ENCODE results near the gene NACA. TPM values are rescaled to one million over a fixed set of nuclear protein-coding genes. Genes with fewer than 3 reads are reported as not detected.

NACA gene
- total RNA-seq, 2 experiments from 2014 or later, result 793 to 820 TPM

DNA sequence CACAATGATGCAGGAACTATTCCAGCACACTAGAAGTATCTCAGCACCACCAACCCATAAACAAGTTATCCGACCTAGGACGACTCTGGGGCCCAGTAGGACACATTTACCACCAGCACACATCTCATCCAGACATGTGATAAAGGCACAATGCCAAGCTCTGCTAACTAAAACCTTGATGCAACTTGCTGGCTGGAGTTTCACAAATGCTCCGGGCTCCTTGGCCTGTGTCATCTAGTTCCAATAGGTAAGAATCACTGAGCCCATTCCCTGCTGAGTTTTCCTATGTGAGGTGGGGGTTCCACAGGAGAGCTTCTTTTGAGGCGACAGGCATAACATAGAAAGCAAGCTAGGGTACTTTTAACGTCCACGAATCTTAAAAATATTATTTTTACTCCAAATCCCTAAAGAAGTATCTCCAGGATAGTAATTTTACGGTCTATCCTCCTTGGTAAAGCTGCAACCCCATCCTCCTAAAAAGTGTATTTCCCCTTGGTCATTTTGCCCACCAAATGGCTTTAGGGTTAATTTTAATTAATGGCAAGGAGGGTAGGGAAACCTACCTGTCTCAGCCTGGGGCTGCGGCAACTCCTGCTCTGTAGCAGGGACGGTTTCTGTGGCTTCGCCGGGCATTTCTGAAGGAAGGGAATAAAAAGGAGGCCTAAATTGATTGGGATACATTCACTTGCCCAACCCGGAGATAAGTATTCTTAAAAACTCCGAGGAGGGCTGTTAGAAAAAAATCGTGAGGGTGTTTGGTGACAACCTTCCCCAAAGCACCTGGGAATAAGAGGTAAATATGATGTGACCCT is 1.0 kb downstream of the NACA start:
- ATAC-seq (no peak), DNase-seq (peak; percentile 27)
- H3K9me3 Mint-ChIP-seq (ENCODE audit: insufficient read depth), result no peaks in the 10 kb centered on the region
- CTCF ChIA-PET, result interaction anchor here (1.5 to 3.8 kb wide), 3 partner anchors 35 to 88 kb away, joined by 5 to 13 read pairs (median 8); partner anchors contain the start of gene PTGES3
- H3K27me3 Mint-ChIP-seq (ENCODE audit: low read depth), result no peaks in the 10 kb centered on the region
- peaks cover 75% of the 10 kb centered on the region for H3K36me3 Mint-ChIP-seq (ENCODE audit: low read depth)
- H3K4me1 Mint-ChIP-seq (ENCODE audit: low read depth), result peaks cover 60% of the 10 kb centered on the region
- POLR2A ChIA-PET, result interaction anchor here (0.7 to 6.9 kb wide), 3 partner anchors 37 to 277 kb away, joined by 3 to 119 read pairs (median 5); partner anchors contain the start of gene PTGES3
- peak overlapping the region; percentile 97 for H3K27ac Mint-ChIP-seq
- H3K4me3 Mint-ChIP-seq, result peak overlapping the region; percentile 98

DNA sequence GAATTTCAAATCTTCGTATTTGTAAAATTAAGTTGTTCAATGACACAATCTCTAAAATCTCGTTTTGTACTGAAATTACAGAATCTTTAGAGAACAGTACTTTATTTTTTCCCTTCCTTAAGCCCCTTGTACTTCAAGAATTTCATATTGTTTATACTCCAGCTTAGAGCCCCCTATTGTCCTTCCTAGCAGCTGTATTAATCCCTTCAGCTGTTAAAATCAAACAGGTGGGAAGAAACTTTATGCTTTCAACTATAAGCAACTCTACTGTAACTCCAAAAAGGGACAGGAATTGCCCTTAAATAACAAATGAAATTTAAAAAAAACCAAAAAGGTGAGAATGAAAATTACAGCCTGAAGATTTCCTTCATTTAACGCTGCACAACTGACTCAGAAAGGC is 1.7 kb downstream of the NACA start:
- ChIA-PET CTCF (interaction anchor here (1.0 to 3.8 kb wide), 5 partner anchors 34 to 87 kb away, joined by 3 to 13 read pairs (median 5); partner anchors contain the start of gene PTGES3), POLR2A (interaction anchor here (0.8 to 6.9 kb wide), 3 partner anchors 36 to 94 kb away, joined by 3 to 119 read pairs (median 5); partner anchors contain the start of gene PTGES3)
- Mint-ChIP-seq H3K36me3 (ENCODE audit: low read depth) (peaks cover 81% of the 10 kb centered on the region), H3K4me1 (ENCODE audit: low read depth) (peaks cover 66% of the 10 kb centered on the region), H3K9me3 (ENCODE audit: insufficient read depth) (no peaks in the 10 kb centered on the region), H3K27ac (peak overlapping the region; percentile 97), H3K4me3 (peak overlapping the region; percentile 98), H3K27me3 (ENCODE audit: low read depth) (no peaks in the 10 kb centered on the region)
- ATAC-seq (no peak), DNase-seq (no peak)

DNA sequence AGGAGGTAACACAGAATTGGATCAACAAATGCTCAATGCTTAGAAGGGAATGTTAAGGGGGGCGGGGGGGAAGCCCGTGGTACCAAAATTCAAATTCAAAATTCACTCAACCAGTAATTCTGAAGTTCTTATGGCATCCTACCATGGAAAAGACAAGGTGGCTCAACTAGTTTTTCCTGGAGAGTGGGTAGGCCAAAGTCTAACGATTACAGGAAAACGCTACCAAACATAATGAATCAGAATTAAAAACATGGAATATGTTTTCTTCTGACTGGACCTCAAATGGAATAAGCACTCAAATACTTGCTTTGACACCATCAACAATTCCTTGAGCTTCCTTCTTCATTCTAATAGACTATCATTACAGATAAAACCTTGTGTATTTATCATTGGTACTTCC is 2.3 kb downstream of the NACA start:
- no peaks in the 10 kb centered on the region for H3K9me3 Mint-ChIP-seq (ENCODE audit: insufficient read depth)
- peaks cover 66% of the 10 kb centered on the region for H3K4me1 Mint-ChIP-seq (ENCODE audit: low read depth)
- H3K4me3 Mint-ChIP-seq, result peak overlapping the region; percentile 98
- DNase-seq (no peak), ATAC-seq (no peak)
- CTCF ChIA-PET, result interaction anchor here (1.0 to 3.8 kb wide), 5 partner anchors 34 to 87 kb away, joined by 3 to 13 read pairs (median 5); partner anchors contain the start of gene PTGES3
- H3K27ac Mint-ChIP-seq, result peak overlapping the region; percentile 1
- POLR2A ChIA-PET, result interaction anchor here (0.8 to 6.9 kb wide), 2 partner anchors 35 to 86 kb away, joined by 3 to 119 read pairs; partner anchors contain the start of gene PTGES3
- H3K36me3 Mint-ChIP-seq (ENCODE audit: low read depth), result peaks cover 81% of the 10 kb centered on the region
- no peaks in the 10 kb centered on the region for H3K27me3 Mint-ChIP-seq (ENCODE audit: low read depth)

DNA sequence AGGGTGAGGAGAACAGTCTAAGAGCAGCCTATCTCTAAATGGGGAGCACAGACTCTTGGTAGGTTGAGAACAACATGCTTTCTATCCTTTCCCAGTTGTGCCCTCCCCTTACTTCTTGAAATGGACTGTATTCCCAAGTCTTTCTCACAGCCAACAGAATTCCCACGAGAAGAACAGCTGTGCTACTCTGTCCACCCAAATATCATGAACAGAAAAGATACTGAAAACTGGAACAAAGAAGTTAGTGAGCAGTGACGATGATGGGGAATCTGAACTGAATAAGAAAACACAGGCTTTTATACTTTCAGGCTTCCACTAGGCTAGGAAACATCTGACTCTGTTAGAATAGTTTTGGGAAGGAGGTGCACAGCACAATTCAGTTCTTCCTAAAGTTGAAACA is 3.4 kb downstream of the NACA start:
- Mint-ChIP-seq H3K4me3 (peak overlapping the region; percentile 98), H3K27me3 (ENCODE audit: low read depth) (no peaks in the 10 kb centered on the region), H3K27ac (peak overlapping the region; percentile 91), H3K36me3 (ENCODE audit: low read depth) (peaks cover 75% of the 10 kb centered on the region), H3K9me3 (ENCODE audit: insufficient read depth) (no peaks in the 10 kb centered on the region), H3K4me1 (ENCODE audit: low read depth) (peaks cover 70% of the 10 kb centered on the region)
- DNase-seq (no peak), ATAC-seq (no peak)
- CTCF ChIA-PET, result interaction anchor here (0.8 to 3.8 kb wide), 2 partner anchors 86 to 277 kb away, joined by 3 to 13 read pairs; no protein-coding TSS in a partner anchor
- POLR2A ChIA-PET, result interaction anchor here (6.9 kb wide), 1 partner anchor 34 kb away, joined by 119 read pairs; the partner anchor contains the start of gene PTGES3

DNA sequence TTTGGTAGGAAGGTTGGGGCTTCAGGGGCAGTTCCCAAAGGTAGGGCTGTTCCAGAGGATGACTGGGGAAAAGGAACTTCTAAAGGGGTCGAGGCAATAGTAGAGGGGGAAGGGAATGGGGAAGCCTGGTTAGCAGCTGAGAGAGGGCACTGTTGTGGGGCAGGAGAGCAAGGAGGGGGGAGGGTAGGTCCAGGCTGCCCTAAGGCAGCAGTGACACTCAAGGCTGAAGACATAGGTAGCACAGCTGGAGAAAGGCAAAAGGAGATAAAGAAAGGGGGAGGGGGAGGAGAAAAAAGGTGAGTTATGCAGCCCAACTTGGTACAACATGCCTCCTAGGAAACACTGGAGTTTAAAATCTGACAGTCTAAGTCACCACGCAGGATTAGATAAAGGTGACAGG is 3.9 kb downstream of the NACA start:
- peak overlapping the region; percentile 98 for H3K4me3 Mint-ChIP-seq
- ChIA-PET CTCF (interaction anchor here (3.8 kb wide), 1 partner anchor 85 kb away, joined by 13 read pairs; no protein-coding TSS in a partner anchor), POLR2A (interaction anchor here (0.6 to 6.9 kb wide), 2 partner anchors 19 to 34 kb away, joined by 3 to 119 read pairs; partner anchors contain the start of gene PTGES3)
- peaks cover 72% of the 10 kb centered on the region for H3K4me1 Mint-ChIP-seq (ENCODE audit: low read depth)
- H3K9me3 Mint-ChIP-seq (ENCODE audit: insufficient read depth), result no peaks in the 10 kb centered on the region
- DNase-seq (no peak), ATAC-seq (no peak)
- no peaks in the 10 kb centered on the region for H3K27me3 Mint-ChIP-seq (ENCODE audit: low read depth)
- peak overlapping the region; percentile 91 for H3K27ac Mint-ChIP-seq
- H3K36me3 Mint-ChIP-seq (ENCODE audit: low read depth), result peaks cover 78% of the 10 kb centered on the region

DNA sequence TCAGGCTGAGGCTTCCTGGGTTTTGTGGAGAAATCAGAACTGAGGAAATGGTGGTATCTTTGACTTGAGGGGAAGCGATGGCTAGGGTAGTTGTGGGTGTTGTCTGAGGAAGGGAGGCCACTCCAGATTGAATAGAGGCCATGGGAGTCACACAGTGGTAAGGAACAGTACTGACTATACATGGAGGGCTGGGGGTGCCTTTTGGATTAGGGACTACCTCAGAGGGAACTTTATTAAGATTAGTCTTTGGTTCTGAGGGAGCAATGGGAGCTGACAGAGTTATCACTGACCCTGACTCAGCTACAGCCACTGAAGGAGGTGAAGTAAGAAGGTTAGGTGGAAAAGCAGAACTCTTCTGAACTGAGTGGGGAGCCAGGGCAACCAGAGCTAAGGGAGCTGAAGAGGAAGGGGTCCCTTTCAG is 4.4 kb downstream of the NACA start:
- DNase-seq, result no peak
- no peak for ATAC-seq
- Mint-ChIP-seq H3K4me1 (ENCODE audit: low read depth) (peaks cover 73% of the 10 kb centered on the region), H3K27ac (peak overlapping the region; percentile 91), H3K27me3 (ENCODE audit: low read depth) (no peaks in the 10 kb centered on the region), H3K36me3 (ENCODE audit: low read depth) (peaks cover 80% of the 10 kb centered on the region), H3K4me3 (peak overlapping the region; percentile 98), H3K9me3 (ENCODE audit: insufficient read depth) (no peaks in the 10 kb centered on the region)
- ChIA-PET CTCF (interaction anchor here (1.8 to 3.8 kb wide), 2 partner anchors 50 to 85 kb away, joined by 6 to 13 read pairs; no protein-coding TSS in a partner anchor), POLR2A (interaction anchor here (0.6 to 6.9 kb wide), 2 partner anchors 19 to 33 kb away, joined by 3 to 119 read pairs; partner anchors contain the start of gene PTGES3)

DNA sequence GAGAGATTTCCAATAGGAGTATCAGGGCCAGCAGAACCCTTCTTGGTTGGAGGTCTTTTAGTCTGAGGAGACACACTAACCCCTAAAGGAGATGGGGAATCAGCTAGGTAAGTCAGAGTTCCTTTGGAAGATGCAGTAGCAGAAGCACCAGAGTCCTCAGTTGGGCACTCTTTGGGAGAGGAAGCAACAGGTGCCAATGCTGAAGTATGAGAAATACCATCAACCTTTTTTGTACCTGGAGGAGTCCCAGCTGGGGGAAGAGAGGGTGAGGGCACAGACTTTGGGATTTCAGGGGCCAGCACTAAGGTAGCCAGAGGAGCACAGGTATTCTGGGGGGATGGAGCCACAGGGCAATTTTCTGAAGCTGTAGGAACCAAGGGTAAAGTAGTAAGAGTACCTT is 6.0 kb downstream of the NACA start:
- POLR2A ChIA-PET, result interaction anchor here (1.3 to 2.7 kb wide), 2 partner anchors 31 to 37 kb away, joined by 4 to 16 read pairs; partner anchors contain the start of gene PTGES3
- Mint-ChIP-seq H3K4me3 (peak overlapping the region; percentile 98), H3K4me1 (ENCODE audit: low read depth) (peaks cover 77% of the 10 kb centered on the region), H3K27ac (peak overlapping the region; percentile 91), H3K27me3 (ENCODE audit: low read depth) (no peaks in the 10 kb centered on the region), H3K36me3 (ENCODE audit: low read depth) (peaks cover 81% of the 10 kb centered on the region), H3K9me3 (ENCODE audit: insufficient read depth) (no peaks in the 10 kb centered on the region)
- CTCF ChIA-PET, result interaction anchor here (0.9 to 1.8 kb wide), 5 partner anchors 32 to 530 kb away, joined by 3 to 6 read pairs (median 3); partner anchors contain the start of gene SMARCC2
- ATAC-seq (no peak), DNase-seq (no peak)

DNA sequence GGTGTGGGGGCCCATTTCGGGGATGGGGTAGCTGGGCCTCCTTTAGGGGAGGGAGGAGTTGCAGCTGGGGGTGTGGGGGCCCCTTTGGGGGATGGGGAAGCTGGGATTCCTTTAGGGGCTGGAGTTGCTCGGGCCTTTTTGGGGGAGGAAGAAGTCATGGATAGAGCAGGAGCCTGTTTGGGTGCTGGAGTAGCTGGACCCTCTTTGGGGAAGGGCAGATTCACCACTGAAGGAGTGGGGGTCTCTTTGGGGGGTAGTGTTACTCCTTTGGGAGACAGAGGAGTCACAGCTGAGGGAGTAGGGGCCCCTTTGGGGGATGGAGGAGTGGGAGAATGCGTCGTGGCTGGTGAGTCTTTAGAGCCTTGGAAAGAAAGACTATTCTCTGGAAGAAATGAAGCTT is 6.5 kb downstream of the NACA start:
- ChIA-PET POLR2A (interaction anchor here (1.3 to 2.7 kb wide), 2 partner anchors 30 to 36 kb away, joined by 4 to 16 read pairs; partner anchors contain the start of gene PTGES3), CTCF (interaction anchor here (1.4 to 1.8 kb wide), 2 partner anchors 33 to 48 kb away, joined by 3 to 6 read pairs; no protein-coding TSS in a partner anchor)
- no peaks in the 10 kb centered on the region for H3K27me3 Mint-ChIP-seq (ENCODE audit: low read depth)
- no peaks in the 10 kb centered on the region for H3K9me3 Mint-ChIP-seq (ENCODE audit: insufficient read depth)
- H3K27ac Mint-ChIP-seq, result peak overlapping the region; percentile 91
- H3K36me3 Mint-ChIP-seq (ENCODE audit: low read depth), result peaks cover 81% of the 10 kb centered on the region
- peaks cover 76% of the 10 kb centered on the region for H3K4me1 Mint-ChIP-seq (ENCODE audit: low read depth)
- ATAC-seq, result no peak
- DNase-seq, result no peak
- no peak overlapping the region for H3K4me3 Mint-ChIP-seq

DNA sequence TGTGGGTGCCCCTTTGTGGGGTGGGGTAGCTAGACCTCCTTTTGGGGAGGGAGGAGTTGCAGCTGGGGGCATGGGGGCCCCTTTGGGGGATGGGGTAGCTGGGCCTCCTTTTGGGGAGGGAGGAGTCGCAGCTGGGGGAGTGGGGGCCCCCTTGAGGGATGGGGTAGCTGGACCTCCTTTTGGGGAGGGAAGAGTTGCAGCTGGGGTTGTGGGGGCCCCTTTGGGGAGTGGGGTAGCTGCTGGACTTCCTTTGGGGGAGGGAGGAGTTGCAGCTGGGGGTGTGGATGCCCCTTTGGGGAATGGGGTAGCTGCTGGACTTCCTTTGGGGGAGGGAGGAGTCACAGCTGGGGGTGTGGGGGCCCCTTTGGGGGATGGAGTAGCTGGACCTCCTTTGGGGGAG is 7.0 kb downstream of the NACA start:
- Mint-ChIP-seq H3K27me3 (ENCODE audit: low read depth) (no peaks in the 10 kb centered on the region), H3K27ac (no peak overlapping the region), H3K4me3 (no peak overlapping the region), H3K9me3 (ENCODE audit: insufficient read depth) (no peaks in the 10 kb centered on the region), H3K36me3 (ENCODE audit: low read depth) (peaks cover 81% of the 10 kb centered on the region), H3K4me1 (ENCODE audit: low read depth) (peaks cover 72% of the 10 kb centered on the region)
- ChIA-PET CTCF (interaction anchor here (1.4 kb wide), 1 partner anchor 32 kb away, joined by 3 read pairs; no protein-coding TSS in a partner anchor), POLR2A (interaction anchor here (1.3 to 2.7 kb wide), 2 partner anchors 30 to 36 kb away, joined by 4 to 16 read pairs; partner anchors contain the start of gene PTGES3)
- no peak for DNase-seq
- ATAC-seq, result no peak

DNA sequence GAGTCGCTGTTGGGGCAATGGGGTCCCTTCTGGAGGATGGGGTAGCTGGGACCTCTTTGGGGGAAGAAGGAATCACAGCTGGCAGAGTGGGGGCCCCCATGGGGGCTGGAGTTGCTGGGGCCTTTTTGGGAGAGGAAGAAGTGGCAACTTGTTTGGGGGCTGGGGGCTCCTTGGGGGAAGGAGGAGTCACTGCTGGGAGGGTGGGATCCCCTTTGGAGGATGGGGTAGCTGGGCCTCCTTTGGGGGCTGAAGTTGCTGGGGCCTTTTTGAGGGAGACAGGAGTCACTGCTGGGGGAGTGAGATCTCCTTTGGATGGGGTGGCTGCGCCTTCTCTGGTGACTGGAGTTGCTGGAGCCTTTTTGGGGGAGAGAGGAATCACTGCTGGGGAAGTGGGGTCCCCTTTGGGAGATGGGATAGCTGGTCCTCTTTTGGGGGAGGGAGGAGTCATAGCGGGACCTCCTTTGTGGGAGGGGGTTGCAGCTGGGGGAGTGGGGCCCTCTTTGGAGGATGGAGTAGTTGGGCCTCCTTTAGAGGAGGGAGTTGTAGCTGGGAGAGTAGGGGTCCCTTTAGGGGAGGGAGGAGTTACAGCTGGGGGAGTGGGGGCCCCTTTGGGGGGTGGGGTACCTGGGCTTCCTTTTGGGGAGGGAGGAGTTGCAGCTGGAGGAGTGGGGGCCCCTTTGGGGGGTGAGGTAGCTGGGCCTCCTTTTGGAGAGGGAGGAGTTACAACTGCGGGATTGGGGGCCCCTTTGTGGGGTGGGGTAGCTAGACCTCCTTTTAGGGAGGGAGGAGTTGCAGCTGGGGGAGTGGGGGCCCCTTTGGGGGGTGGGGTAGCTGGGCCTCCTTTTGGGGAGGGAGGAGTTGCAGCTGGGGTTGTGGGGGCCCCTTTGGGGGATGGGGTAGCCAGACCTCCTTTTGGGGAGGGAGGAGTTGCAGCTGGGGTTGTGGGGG is 7.9 kb downstream of the NACA start:
- ChIA-PET POLR2A (interaction anchor here (0.5 to 2.7 kb wide), 4 partner anchors 9 to 33 kb away, joined by 4 to 17 read pairs (median 10); partner anchors contain the start of genes NACA and PTGES3), CTCF (no interaction called here)
- peaks cover 63% of the 10 kb centered on the region for H3K4me1 Mint-ChIP-seq (ENCODE audit: low read depth)
- ATAC-seq, result no peak
- no peaks in the 10 kb centered on the region for H3K9me3 Mint-ChIP-seq (ENCODE audit: insufficient read depth)
- peaks cover 81% of the 10 kb centered on the region for H3K36me3 Mint-ChIP-seq (ENCODE audit: low read depth)
- no peak for DNase-seq
- peak overlapping the region; percentile 18 for H3K27ac Mint-ChIP-seq
- no peak overlapping the region for H3K4me3 Mint-ChIP-seq
- no peaks in the 10 kb centered on the region for H3K27me3 Mint-ChIP-seq (ENCODE audit: low read depth)
